HEK293 (cell line): ENCODE measurements around the gene CDC27.

Experiments used
- CTCF ChIA-PET: fragments of 350-600 bp; formaldehyde crosslinking; extraction: SDS; loops from one replicate; lab custom pipeline; 2021; ENCODE audit warnings: antibody characterized with exemption; lab: Yijun Ruan, JAX
- POLR2A ChIA-PET: fragments of 300-600 bp; formaldehyde crosslinking; extraction: SDS; loops from one replicate; lab custom pipeline; 2020; ENCODE audit warnings: antibody characterized with exemption, inconsistent platforms; lab: Yijun Ruan, JAX
- H3K27ac ChIP-seq: fragments of 200-500 bp; sonication (Bioruptor generic); 2 replicates; pipeline ENCODE4 v1.5.1; 2014; ENCODE audit warnings: low read depth, low read length, control low read depth, inconsistent platforms; ENCODE audit errors: extremely low read depth
- H3K36me3 ChIP-seq, 2 experiments: fragments of 200-500 bp in 1 of 2; sonication (Bioruptor generic) in 1 of 2; 1 replicate in 1 of 2; 2 replicates in 1 of 2; pipeline ENCODE4 v1.5.1; 2014 to 2017; ENCODE audit warnings: inconsistent platforms in 2 of 2, low read length in 2 of 2; ENCODE audit not compliant: control insufficient read depth in 2 of 2, insufficient read depth in 1 of 2
- H3K4me1 ChIP-seq: fragments of 200-500 bp; sonication (Bioruptor generic); 2 replicates; pipeline ENCODE4 v1.5.1; 2014; ENCODE audit warnings: mild to moderate bottlenecking, low read length, inconsistent platforms; ENCODE audit not compliant: control insufficient read depth, insufficient read depth
- H3K4me3 ChIP-seq: 2 replicates; pipeline ENCODE4 v1.5.1; 2011; ENCODE audit warnings: low read depth, mild to moderate bottlenecking, control low read depth, low read length, moderate library complexity
- H3K9me3 ChIP-seq: fragments of 200-500 bp; sonication (Bioruptor generic); 2 replicates; pipeline ENCODE4 v1.5.1; 2014; ENCODE audit warnings: low read depth, low read length, inconsistent platforms; ENCODE audit not compliant: control insufficient read depth, insufficient read depth
- ATF2 ChIP-seq: fragments of 450-650 bp; formaldehyde crosslinking; IDR thresholded peaks from 2 replicates; pipeline ENCODE4 v1.5.1; 2016; ENCODE audit warnings: missing biosample characterization, missing genetic modification characterization, low read depth
- INSM2 ChIP-seq: fragments of 450-650 bp; formaldehyde crosslinking; IDR thresholded peaks from 2 replicates; pipeline ENCODE4 v1.5.1; 2016; ENCODE audit warnings: missing biosample characterization, missing genetic modification characterization
- KLF1 ChIP-seq: fragments of 450-650 bp; formaldehyde crosslinking; IDR thresholded peaks from 2 replicates; pipeline ENCODE4 v1.5.1; 2016; ENCODE audit warnings: missing biosample characterization, missing genetic modification characterization
- REST ChIP-seq: fragments of 450-650 bp; formaldehyde crosslinking; IDR thresholded peaks from 2 replicates; pipeline ENCODE4 v1.5.1; 2016; ENCODE audit warnings: missing biosample characterization, missing genetic modification characterization
- ZNF112 ChIP-seq: fragments of 450-650 bp; formaldehyde crosslinking; IDR thresholded peaks from 2 replicates; pipeline ENCODE4 v1.5.0; 2017; ENCODE audit warnings: missing biosample characterization, missing genetic modification characterization
- ZNF132 ChIP-seq: fragments of 450-650 bp; formaldehyde crosslinking; IDR thresholded peaks from 2 replicates; pipeline ENCODE4 v1.5.1; 2017; ENCODE audit warnings: missing biosample characterization, missing genetic modification characterization, borderline replicate concordance
- ZNF146 ChIP-seq: fragments of 450-650 bp; formaldehyde crosslinking; IDR thresholded peaks from 2 replicates; pipeline ENCODE4 v1.5.1; 2016; ENCODE audit warnings: missing biosample characterization, missing genetic modification characterization
- ZNF350 ChIP-seq: fragments of 450-650 bp; formaldehyde crosslinking; IDR thresholded peaks from 2 replicates; pipeline ENCODE4 v1.5.0; 2017; ENCODE audit warnings: missing biosample characterization, mild to moderate bottlenecking, missing genetic modification characterization
- ZNF488 ChIP-seq: fragments of 450-650 bp; formaldehyde crosslinking; IDR thresholded peaks from 2 replicates; pipeline ENCODE4 v1.5.1; 2016; ENCODE audit warnings: missing biosample characterization, missing genetic modification characterization
- ZNF521 ChIP-seq: fragments of 450-650 bp; formaldehyde crosslinking; IDR thresholded peaks from 2 replicates; pipeline ENCODE4 v1.5.1; 2017; ENCODE audit warnings: missing biosample characterization, mild to moderate bottlenecking, missing genetic modification characterization
- ZNF530 ChIP-seq: fragments of 450-650 bp; formaldehyde crosslinking; IDR thresholded peaks from 2 replicates; pipeline ENCODE4 v1.5.1; 2016; ENCODE audit warnings: low read depth, missing biosample characterization, missing genetic modification characterization
- ZNF560 ChIP-seq: fragments of 450-650 bp; formaldehyde crosslinking; IDR thresholded peaks from 2 replicates; pipeline ENCODE4 v1.5.1; 2017; ENCODE audit warnings: missing biosample characterization, missing genetic modification characterization, borderline replicate concordance
- ZNF701 ChIP-seq: fragments of 450-650 bp; formaldehyde crosslinking; IDR thresholded peaks from 2 replicates; pipeline ENCODE4 v1.5.1; 2016; ENCODE audit warnings: missing biosample characterization, missing genetic modification characterization
- ZNF704 ChIP-seq: fragments of 450-650 bp; formaldehyde crosslinking; IDR thresholded peaks from 2 replicates; pipeline ENCODE4 v1.5.1; 2016; ENCODE audit warnings: missing biosample characterization, missing genetic modification characterization
- ZNF837 ChIP-seq: fragments of 450-650 bp; formaldehyde crosslinking; IDR thresholded peaks from 2 replicates; pipeline ENCODE4 v1.5.1; 2016; ENCODE audit warnings: missing biosample characterization, missing genetic modification characterization

Gene CDC27

GRCh38 chr17:47078801-47079200 is 110.3 kb downstream of the CDC27 start:
- TF ChIP-seq ZNF837 (tag by site-specific recombination) (no peak), ZNF560 (tag by site-specific recombination) (no peak), ZNF132 (tag by site-specific recombination) (no peak), ZNF112 (tag by site-specific recombination) (no peak), ZNF704 (tag by site-specific recombination) (no peak), ZNF530 (tag by site-specific recombination) (no peak), KLF1 (tag by site-specific recombination) (no peak), REST (no peak), ZNF521 (tag by site-specific recombination) (no peak), ATF2 (no peak), INSM2 (tag by site-specific recombination) (no peak), ZNF146 (tag by site-specific recombination) (no peak), ZNF350 (tag by site-specific recombination) (no peak)
- H3K27ac ChIP-seq = no peak overlapping the region
- ChIA-PET CTCF (no interaction called here), POLR2A (interaction anchor here (0.6 kb wide), 1 partner anchor 794 kb away, joined by 4 read pairs; no protein-coding TSS in a partner anchor)
- H3K9me3 ChIP-seq = no peaks in the 10 kb centered on the region
- peaks cover 0 to 5% of the 10 kb centered on the region in 2 experiments; a peak in 1 of 3 replicates for H3K36me3 ChIP-seq
- no peak overlapping the region for H3K4me3 ChIP-seq
- H3K4me1 ChIP-seq = peaks cover 4% of the 10 kb centered on the region; the same call in 1 of the 2 replicates

GRCh38 chr17:47077576-47077975 is 111.5 kb downstream of the CDC27 start:
- CTCF ChIA-PET = no interaction called here
- peaks cover 0 to 5% of the 10 kb centered on the region in 2 experiments; a peak in 1 of 3 replicates for H3K36me3 ChIP-seq
- peaks cover 4% of the 10 kb centered on the region; the same call in 1 of the 2 replicates for H3K4me1 ChIP-seq
- TF ChIP-seq ZNF488 (tag by site-specific recombination) (no peak), ZNF701 (tag by site-specific recombination) (no peak)
- TF ChIP-seq, all 188 proteins: peak for 0
- Histone ChIP-seq H3K27ac (no peak overlapping the region), H3K4me3 (no peak overlapping the region), H3K9me3 (no peaks in the 10 kb centered on the region)
- POLR2A ChIA-PET = no interaction called here
